Body of pancreas (tissue), 4 donors: ENCODE measurements around the gene MOGAT1. TPM values are rescaled to one million over a fixed set of nuclear protein-coding genes. Genes with fewer than 3 reads are reported as not detected.

Experiments used
- ATAC-seq: fragments of 150-250 bp; one replicate; pipeline ENCODE4 v1.9.1; 2016
- DNase-seq, 4 donors: peaks; one replicate each; pipeline ENCODE4 v3.0.0-alpha.2; 2019
- H3K27ac ChIP-seq, 4 donors: fragments of 200-600 bp; sonication (generic); 1 replicate in 3 of 4; 2 replicates in 1 of 4; pipeline versions ENCODE4 v1.5.1 to v1.6.1; 2016 to 2019; ENCODE audit warnings: mild to moderate bottlenecking in 1 of 4, mixed read lengths in 1 of 4, moderate library complexity in 1 of 4
- H3K27me3 ChIP-seq, 2 donors: fragments of 200-600 bp; sonication (generic); one replicate each; pipeline ENCODE4 v1.6.0; 2016; ENCODE audit warnings: mild to moderate bottlenecking in 1 of 2
- H3K36me3 ChIP-seq, 2 donors: fragments of 200-600 bp; sonication (generic); replicated peaks in 1 of 2; 2 replicates each; pipeline ENCODE4 v1.5.1; 2016; ENCODE audit warnings: low read depth in 2 of 2; ENCODE audit not compliant: insufficient read depth in 1 of 2
- H3K4me1 ChIP-seq: fragments of 200-600 bp; sonication (generic); one replicate; pipeline ENCODE4 v1.6.0; 2016
- H3K4me3 ChIP-seq, 2 donors: fragments of 200-600 bp; sonication (generic); 1 replicate in 1 of 2; 2 replicates in 1 of 2; pipeline ENCODE4 v1.5.1; 2016 to 2019
- H3K9me3 ChIP-seq, 3 donors: fragments of 200-600 bp; sonication (generic); 1 replicate in 2 of 3; 2 replicates in 1 of 3; pipeline ENCODE4 v1.5.1; 2016
- CTCF ChIP-seq, 7 experiments: fragments of 450-650 bp in 4 of 7; fragments of 200-600 bp in 3 of 7; sonication (generic) in 3 of 7; IDR thresholded peaks; one replicate each; pipeline ENCODE4 v1.5.1; 2016 to 2019; ENCODE audit warnings: antibody characterized with exemption in 7 of 7
- POLR2A ChIP-seq, 3 donors: fragments of 450-650 bp; IDR thresholded peaks; one replicate each; pipeline ENCODE4 v1.6.1; 2016; ENCODE audit warnings: antibody characterized with exemption in 3 of 3, mild to moderate bottlenecking in 2 of 3
- WGBS, 2 donors: methylation state at CpG; one replicate each; pipeline ENCODE4 v1.1.5; 2017; 5-methylcytosine and 5-hydroxymethylcytosine counted together
- intact Hi-C: fragments of 100-400 bp; cut with DNase I; formaldehyde crosslinking; loops from one replicate; pipeline ENCODE4 v1.15.1; 2023
- total RNA-seq, 2 donors: library from RNA; depleted of rRNA; stranded (reverse); fragments of >200 nt; gene quantifications; one replicate each; pipeline ENCODE4 v1.1.0, GENCODE V29; 2016

Gene MOGAT1
- total RNA-seq, 2 donors from 2014 or later = 1.8 TPM; not detected in 1

DNA sequence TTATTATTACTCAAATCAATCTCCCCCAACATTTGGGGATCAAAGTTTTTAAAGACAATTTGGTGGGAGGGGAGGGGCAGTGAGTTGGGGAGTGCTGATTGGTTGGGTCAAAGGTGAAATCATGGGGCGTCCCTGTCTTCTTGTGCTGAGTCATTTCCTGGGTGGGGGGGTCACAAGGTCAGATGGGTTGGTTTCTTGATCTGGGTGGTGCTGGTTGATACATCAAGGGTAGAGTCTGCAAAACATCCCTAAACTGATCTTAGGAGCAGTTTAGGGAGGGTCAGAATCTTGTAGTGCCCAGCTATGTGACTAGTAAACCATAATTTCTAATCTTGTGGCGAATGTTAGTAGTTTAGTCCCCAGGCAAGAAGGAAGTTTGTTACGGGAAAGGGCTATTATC lies 67.4 kb downstream of the MOGAT1 start:
- Histone ChIP-seq H3K36me3 (no peaks in the 10 kb centered on the region), H3K27ac (no peak overlapping the region), H3K9me3 (no peaks in the 10 kb centered on the region), H3K27me3 (no peaks in the 10 kb centered on the region), H3K4me3 (no peak overlapping the region), H3K4me1 (peaks cover 10% of the 10 kb centered on the region)
- no peak for DNase-seq
- no peak for ATAC-seq
- 66 to 76% methylated on average over 3 of the region's 3 CpGs for WGBS, 2 donors
- intact Hi-C loops = no loop called here
- TF ChIP-seq CTCF (IDR thresholded peaks at IDR 0.05) (no peak), POLR2A (IDR thresholded peaks at IDR 0.05) (no peak)

DNA sequence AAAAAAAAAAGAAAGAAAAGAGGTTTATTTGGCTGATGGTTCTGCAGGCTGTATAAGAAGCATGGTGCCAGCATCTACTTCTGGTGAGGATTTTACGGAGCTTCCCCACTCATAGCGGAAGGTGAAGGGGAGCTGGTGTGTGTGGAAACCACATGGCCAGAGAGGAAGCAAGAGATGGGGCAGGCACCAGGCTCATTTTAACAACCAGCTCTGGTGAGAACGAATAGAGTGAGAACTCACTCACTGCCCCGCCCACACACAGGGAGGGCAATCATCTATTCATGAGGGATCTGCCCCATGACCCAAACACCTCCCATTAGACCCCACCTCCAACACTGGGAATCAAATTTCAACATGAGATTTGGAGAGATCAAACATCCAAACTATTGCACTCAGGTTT lies 68.5 kb downstream of the MOGAT1 start:
- DNase-seq = no peak
- intact Hi-C loops = no loop called here
- H3K4me3 ChIP-seq = no peak overlapping the region
- H3K9me3 ChIP-seq = no peaks in the 10 kb centered on the region
- H3K4me1 ChIP-seq = peaks cover 4% of the 10 kb centered on the region
- ATAC-seq = no peak
- no peaks in the 10 kb centered on the region for H3K36me3 ChIP-seq
- H3K27me3 ChIP-seq = no peaks in the 10 kb centered on the region
- WGBS, 2 donors = 82 to 90% methylated on average over 4 of the region's 4 CpGs
- H3K27ac ChIP-seq = no peak overlapping the region
- TF ChIP-seq CTCF (IDR thresholded peaks at IDR 0.05) (no peak), POLR2A (IDR thresholded peaks at IDR 0.05) (no peak)

DNA sequence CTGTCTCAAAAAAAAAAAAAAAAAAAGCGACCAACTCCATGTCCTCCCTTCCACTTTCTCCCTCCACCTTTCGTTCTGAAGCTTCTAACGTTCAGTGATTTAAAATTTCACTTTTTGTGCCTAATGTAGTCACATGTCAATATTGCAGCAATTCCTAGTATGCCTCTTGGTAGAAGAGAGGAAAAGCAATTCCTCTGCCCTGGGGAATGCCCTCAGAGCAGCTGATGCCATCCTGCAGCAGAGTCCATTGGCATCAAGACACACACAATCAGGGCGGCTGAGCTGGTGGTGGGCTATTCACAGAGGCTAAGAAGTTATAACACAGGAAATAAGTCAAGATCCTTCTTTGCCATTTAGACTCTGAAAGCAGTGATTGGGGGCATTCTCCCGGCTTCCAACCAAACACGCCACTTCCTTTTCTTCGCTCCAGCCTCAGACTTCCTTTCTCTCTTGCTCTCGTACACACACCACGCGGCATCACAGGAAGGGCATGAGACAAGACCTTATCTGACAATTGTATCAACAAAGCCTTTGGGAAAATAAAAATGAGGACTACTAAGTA lies 71.9 kb downstream of the MOGAT1 start:
- H3K27me3 ChIP-seq = no peaks in the 10 kb centered on the region
- TF ChIP-seq CTCF (IDR thresholded peaks at IDR 0.05) (no peak), POLR2A (IDR thresholded peaks at IDR 0.05) (no peak)
- no peaks in the 10 kb centered on the region for H3K9me3 ChIP-seq
- 68 to 89% methylated on average over 10 of the region's 10 CpGs for WGBS, 2 donors
- ATAC-seq (no peak), DNase-seq (peak in 1 of 4 donors; percentile 28)
- H3K36me3 ChIP-seq = no peaks in the 10 kb centered on the region
- H3K4me3 ChIP-seq = no peak overlapping the region
- peaks cover 16% of the 10 kb centered on the region for H3K4me1 ChIP-seq
- H3K27ac ChIP-seq = peak overlapping the region in 1 of 4 donors; percentile 21
- intact Hi-C loops = no loop called here

DNA sequence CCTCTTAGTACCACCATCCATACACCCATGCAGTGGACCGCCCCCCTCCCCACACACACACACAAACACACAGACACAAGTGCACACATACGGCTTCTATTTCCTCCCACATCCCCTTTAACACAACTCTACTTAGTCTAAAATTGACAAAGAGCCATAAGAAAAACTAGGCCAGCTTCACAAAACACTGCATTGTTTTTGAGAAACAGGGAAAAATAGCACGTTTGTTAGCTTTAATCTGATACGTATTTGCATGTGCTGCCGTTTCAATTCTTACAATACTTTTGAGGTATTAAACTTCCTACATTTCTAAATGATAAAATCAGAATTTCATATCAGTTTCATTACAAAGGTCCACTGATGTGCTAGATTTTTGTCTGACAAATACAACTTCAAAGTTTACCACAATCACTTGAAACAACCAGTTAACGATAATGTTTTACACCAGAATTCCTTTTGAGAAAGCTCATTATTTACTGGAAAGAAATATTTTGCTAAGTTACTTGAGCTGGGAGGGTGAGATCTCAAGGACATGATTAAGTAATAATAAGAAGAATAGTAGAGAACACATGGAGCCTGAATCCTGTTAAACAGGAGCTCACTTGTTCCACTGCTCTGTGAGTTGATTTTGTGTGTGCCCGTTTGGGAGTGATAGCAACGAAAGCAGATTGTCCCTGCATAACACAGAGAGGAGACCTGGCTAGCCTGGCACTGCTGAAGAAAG lies 74.5 kb downstream of the MOGAT1 start:
- Histone ChIP-seq H3K4me1 (peaks cover 15% of the 10 kb centered on the region), H3K4me3 (no peak overlapping the region), H3K27me3 (no peaks in the 10 kb centered on the region), H3K27ac (peak overlapping the region in 1 of 4 donors; percentile 13), H3K36me3 (no peaks in the 10 kb centered on the region), H3K9me3 (no peaks in the 10 kb centered on the region)
- TF ChIP-seq CTCF (IDR thresholded peaks at IDR 0.05) (no peak), POLR2A (IDR thresholded peaks at IDR 0.05) (no peak)
- 48 to 57% methylated on average over 8 of the region's 8 CpGs for WGBS, 2 donors
- ATAC-seq = peak; percentile 43
- no peak for DNase-seq
- intact Hi-C loops = no loop called here
